KMS-11 (cell line): ENCODE measurements around the gene RAB33B.
"Not testable (repeated sequence)": the region's sequence is repeated elsewhere in the genome, so short reads cannot be mapped to it uniquely, and the experiment has no call there.

Experiments used
- H2AFZ ChIP-seq: fragments of 200-600 bp; sonication (generic); 2 replicates; pipeline ENCODE4 v1.6.1; 2016; ENCODE audit warnings: antibody characterized with exemption, mixed run types, low read depth
- H3K27ac ChIP-seq: fragments of 200-600 bp; sonication (generic); 2 replicates; pipeline ENCODE4 v1.6.1; 2016; ENCODE audit warnings: mild to moderate bottlenecking, mixed run types
- H3K27me3 ChIP-seq: fragments of 200-600 bp; sonication (generic); 2 replicates; pipeline ENCODE4 v1.6.1; 2017; ENCODE audit warnings: mild to moderate bottlenecking, low read depth, mixed run types, moderate library complexity; ENCODE audit not compliant: insufficient read depth
- H3K36me3 ChIP-seq: fragments of 200-600 bp; sonication (generic); 2 replicates; pipeline ENCODE4 v1.6.1; 2017; ENCODE audit warnings: mild to moderate bottlenecking, mixed run types; ENCODE audit not compliant: insufficient read depth
- H3K4me1 ChIP-seq: fragments of 200-600 bp; sonication (generic); 2 replicates; pipeline ENCODE4 v1.6.1; 2016; ENCODE audit warnings: mild to moderate bottlenecking, low read depth, mixed run types; ENCODE audit not compliant: poor library complexity, severe bottlenecking
- H3K4me2 ChIP-seq: fragments of 200-600 bp; sonication (generic); 2 replicates; pipeline ENCODE4 v1.7.0; 2016; ENCODE audit warnings: mild to moderate bottlenecking, mixed run types
- H3K4me3 ChIP-seq: fragments of 200-600 bp; sonication (generic); IDR thresholded peaks from 2 replicates; pipeline ENCODE4 v1.6.1; 2017; ENCODE audit warnings: low read depth, low read length, mixed read lengths; ENCODE audit not compliant: insufficient read depth
- H3K79me2 ChIP-seq: fragments of 200-600 bp; sonication (generic); 2 replicates; pipeline ENCODE4 v1.6.1; 2016; ENCODE audit warnings: low read depth, mixed run types; ENCODE audit not compliant: insufficient read depth
- H3K9ac ChIP-seq: fragments of 200-600 bp; sonication (generic); 2 replicates; pipeline ENCODE4 v1.6.1; 2016; ENCODE audit warnings: mild to moderate bottlenecking, mixed run types
- H4K20me1 ChIP-seq: fragments of 200-600 bp; sonication (generic); 2 replicates; pipeline ENCODE4 v1.6.1; 2016; ENCODE audit warnings: mild to moderate bottlenecking, mixed run types; ENCODE audit not compliant: insufficient read depth
- TF ChIP-seq, protein P1 (sequence below): fragments of 200-600 bp; sonication (generic); conservative IDR thresholded peaks from 2 replicates; pipeline ENCODE4 v1.6.1; 2017; ENCODE audit warnings: low read depth, mild to moderate bottlenecking, antibody characterized with exemption, low read length, moderate library complexity, mixed read lengths

RAB33B gene

DNA sequence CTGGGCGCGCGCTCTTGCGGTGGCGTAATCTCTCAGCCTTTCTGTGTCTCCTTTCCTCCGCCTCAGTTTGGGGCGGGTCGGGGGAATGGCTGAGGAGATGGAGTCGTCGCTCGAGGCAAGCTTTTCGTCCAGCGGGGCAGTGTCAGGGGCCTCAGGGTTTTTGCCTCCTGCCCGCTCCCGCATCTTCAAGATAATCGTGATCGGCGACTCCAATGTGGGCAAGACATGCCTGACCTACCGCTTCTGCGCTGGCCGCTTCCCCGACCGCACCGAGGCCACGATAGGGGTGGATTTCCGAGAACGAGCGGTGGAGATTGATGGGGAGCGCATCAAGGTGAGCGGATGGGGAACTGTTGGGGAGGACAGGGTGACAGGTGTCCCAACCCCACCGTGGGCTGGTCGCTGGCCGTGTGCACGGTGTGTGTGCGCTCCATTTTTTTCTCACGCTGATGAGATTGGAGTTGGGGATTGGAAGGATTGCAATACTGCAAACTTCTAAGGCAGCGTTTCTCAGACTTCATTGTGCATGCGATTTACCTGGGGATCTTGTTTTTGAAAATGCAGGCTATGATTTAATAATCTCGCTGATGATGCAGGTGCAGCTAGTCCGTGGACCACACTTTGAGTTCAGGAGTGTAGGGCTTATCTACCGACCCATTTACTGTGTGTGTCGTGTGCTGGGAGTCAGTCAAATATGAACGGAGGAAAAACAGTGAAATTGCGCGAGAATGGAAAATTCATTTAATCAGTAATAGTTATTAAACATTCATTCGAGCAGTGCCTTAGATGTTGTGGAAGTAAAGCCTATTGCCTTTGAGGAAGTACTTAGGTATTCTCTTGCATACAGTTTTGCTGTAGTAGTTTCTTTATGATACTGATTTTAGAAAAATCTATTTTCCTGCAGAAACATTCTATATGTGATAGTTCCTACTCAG lies at the start of gene RAB33B:
RAB33B (plus strand) TSS at position 11 of the 935 bp plus-strand sequence; CDS start at position 86, 75 bp downstream.
- Histone ChIP-seq H3K4me3 (peak within 1 kb of the TSS; percentile 38), H3K79me2 (peaks cover 52% of the 10 kb centered on the region; the same call in 1 of the 2 replicates), H3K27ac (peak within 1 kb of the TSS; percentile 93), H3K36me3 (no peaks in the 10 kb centered on the region), H3K9ac (peak within 1 kb of the TSS; percentile 85), H3K27me3 (no peaks in the 10 kb centered on the region), H3K4me1 (peaks cover 58% of the 10 kb centered on the region), H2AFZ (peak within 1 kb of the TSS; percentile 83), H3K4me2 (peak within 1 kb of the TSS; percentile 66), H4K20me1 (no peaks in the 10 kb centered on the region)
- TF ChIP-seq, protein P1, sequence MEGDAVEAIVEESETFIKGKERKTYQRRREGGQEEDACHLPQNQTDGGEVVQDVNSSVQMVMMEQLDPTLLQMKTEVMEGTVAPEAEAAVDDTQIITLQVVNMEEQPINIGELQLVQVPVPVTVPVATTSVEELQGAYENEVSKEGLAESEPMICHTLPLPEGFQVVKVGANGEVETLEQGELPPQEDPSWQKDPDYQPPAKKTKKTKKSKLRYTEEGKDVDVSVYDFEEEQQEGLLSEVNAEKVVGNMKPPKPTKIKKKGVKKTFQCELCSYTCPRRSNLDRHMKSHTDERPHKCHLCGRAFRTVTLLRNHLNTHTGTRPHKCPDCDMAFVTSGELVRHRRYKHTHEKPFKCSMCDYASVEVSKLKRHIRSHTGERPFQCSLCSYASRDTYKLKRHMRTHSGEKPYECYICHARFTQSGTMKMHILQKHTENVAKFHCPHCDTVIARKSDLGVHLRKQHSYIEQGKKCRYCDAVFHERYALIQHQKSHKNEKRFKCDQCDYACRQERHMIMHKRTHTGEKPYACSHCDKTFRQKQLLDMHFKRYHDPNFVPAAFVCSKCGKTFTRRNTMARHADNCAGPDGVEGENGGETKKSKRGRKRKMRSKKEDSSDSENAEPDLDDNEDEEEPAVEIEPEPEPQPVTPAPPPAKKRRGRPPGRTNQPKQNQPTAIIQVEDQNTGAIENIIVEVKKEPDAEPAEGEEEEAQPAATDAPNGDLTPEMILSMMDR: no peak

DNA sequence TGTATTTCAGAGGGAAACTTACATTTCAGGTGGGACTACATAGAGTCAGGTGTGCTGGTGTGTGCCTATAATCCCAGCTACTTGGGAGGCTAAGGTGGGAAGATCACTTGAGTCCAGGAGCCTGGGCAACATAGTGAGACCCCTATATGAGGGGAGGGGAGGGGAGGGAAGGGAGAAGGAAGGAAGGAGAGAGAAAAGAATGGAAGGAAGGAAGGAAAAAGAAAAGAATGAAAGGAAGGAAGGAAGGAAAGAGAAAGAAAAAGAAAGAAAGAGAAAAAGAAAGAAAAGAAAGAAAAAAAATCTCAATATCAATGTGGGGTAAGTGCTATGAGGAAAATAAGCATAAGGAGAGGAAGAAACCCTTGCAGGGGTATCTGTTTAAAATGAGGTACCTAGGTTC lies 43.6 kb upstream of the RAB33B start:
- no peaks in the 10 kb centered on the region for H3K79me2 ChIP-seq
- no peaks in the 10 kb centered on the region for H4K20me1 ChIP-seq
- no peak overlapping the region for H2AFZ ChIP-seq
- H3K36me3 ChIP-seq: no peaks in the 10 kb centered on the region
- no peak overlapping the region for H3K9ac ChIP-seq
- H3K27ac ChIP-seq: no peak overlapping the region
- no peak overlapping the region for H3K4me2 ChIP-seq
- TF ChIP-seq, protein P1: no peak
- H3K27me3 ChIP-seq: no peaks in the 10 kb centered on the region
- H3K4me3 ChIP-seq: no peak overlapping the region
- no peaks in the 10 kb centered on the region for H3K4me1 ChIP-seq

DNA sequence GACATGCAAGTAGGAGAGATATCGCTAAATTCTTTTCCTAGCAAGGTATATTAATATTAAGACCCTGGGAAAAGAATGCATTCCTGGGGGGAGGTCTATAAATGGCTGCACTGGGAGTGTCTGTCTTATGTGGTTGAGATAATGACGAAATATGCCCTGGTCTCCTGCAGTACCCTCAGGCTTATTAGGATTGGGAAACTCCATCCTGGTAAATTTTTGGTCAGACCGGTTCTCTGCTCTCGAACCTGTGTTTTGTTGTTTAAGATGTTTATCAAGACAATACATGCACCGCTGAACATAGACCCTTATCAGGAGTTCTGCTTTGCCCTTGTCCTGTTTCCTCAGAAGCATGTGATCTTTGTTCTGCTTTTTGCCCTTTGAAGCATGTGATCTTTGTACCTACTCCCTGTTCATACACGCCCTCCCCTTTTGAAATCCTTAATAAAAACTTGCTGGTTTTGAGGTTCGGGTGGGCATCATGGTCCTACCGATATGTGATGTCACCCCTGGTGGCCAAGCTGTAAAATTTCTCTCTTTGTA lies 39.2 kb upstream of the RAB33B start:
- not testable (repeated sequence) for H3K79me2 ChIP-seq, H4K20me1 ChIP-seq, H3K27me3 ChIP-seq, H3K27ac ChIP-seq, H2AFZ ChIP-seq, H3K4me2 ChIP-seq, H3K4me3 ChIP-seq, H3K9ac ChIP-seq, H3K36me3 ChIP-seq
- H3K4me1 ChIP-seq: peaks cover 15% of the 10 kb centered on the region

DNA sequence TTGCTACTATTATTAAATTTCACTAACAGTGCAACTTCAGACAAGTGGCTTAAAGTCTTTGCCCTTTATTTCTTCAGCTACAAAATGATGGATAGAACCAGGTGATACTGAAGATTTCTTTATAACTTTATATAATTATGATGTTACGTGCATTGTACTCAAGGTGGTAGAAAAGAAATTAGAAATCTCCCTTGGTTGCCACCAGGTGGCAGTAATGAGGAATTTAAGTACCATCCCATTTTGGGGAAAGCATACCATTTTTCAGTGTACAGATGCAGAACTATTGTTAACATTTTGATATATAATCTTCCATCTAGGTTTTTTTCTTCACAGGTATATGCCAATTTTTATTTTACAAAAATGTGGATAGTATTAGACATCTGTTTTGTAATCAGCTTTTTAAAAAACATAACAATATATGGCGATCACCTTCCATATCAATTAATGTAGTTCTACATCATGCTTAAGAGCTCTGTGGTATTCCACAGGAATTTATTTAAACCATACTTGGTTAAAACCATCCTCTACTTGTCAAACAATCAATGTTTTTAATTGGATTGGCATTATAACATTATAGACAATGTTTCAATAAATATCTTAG lies 37.7 kb upstream of the RAB33B start:
- no peak overlapping the region for H2AFZ ChIP-seq
- H3K4me2 ChIP-seq: no peak overlapping the region
- TF ChIP-seq, protein P1: peak; percentile 89
- H3K79me2 ChIP-seq: no peaks in the 10 kb centered on the region
- no peak overlapping the region for H3K4me3 ChIP-seq
- H3K27ac ChIP-seq: no peak overlapping the region
- no peaks in the 10 kb centered on the region for H3K36me3 ChIP-seq
- no peak overlapping the region for H3K9ac ChIP-seq
- no peaks in the 10 kb centered on the region for H3K27me3 ChIP-seq
- H3K4me1 ChIP-seq: peaks cover 19% of the 10 kb centered on the region
- H4K20me1 ChIP-seq: no peaks in the 10 kb centered on the region
